ENCODE data around the gene OR2D3.
"Not testable (repeated sequence)": the region's sequence is repeated elsewhere in the genome, so short reads cannot be mapped to it uniquely, and the experiment has no call there.

The OR2D3 gene

GRCh38 chr11:6962673-6963072 lies 41.9 kb downstream of the OR2D3 start:
- Mint-ChIP-seq H3K9me3 (peaks cover 2 to 5% of the 10 kb centered on the region in 2 donors), H3K27ac (no peak overlapping the region), H3K4me1 (no peaks in the 10 kb centered on the region), H3K27me3 (no peaks in the 10 kb centered on the region), H3K4me3 (no peak overlapping the region), H3K36me3 (no peaks in the 10 kb centered on the region)
- DNase-seq (no peak), ATAC-seq (replicated peaks) (no peak)

GRCh38 chr11:6968816-6969215 lies 48.0 kb downstream of the OR2D3 start:
- Mint-ChIP-seq H3K4me3 (no peak overlapping the region), H3K4me1 (no peaks in the 10 kb centered on the region), H3K27ac (no peak overlapping the region), H3K27me3 (no peaks in the 10 kb centered on the region), H3K36me3 (no peaks in the 10 kb centered on the region), H3K9me3 (peaks cover 6 to 12% of the 10 kb centered on the region in 2 donors)
- DNase-seq = no peak
- no peak for ATAC-seq (replicated peaks)

- not testable (repeated sequence) for H3K4me1 Mint-ChIP-seq; H3K36me3 Mint-ChIP-seq; H3K4me3 Mint-ChIP-seq; H3K27me3 Mint-ChIP-seq; ATAC-seq (replicated peaks); H3K27ac Mint-ChIP-seq; DNase-seq
- H3K9me3 Mint-ChIP-seq = peaks cover 6 to 12% of the 10 kb centered on the region in 2 donors
Measured at GRCh38 chr11:6969854-6970253, 49.1 kb downstream of the OR2D3 start.
